GM12878 (cell line): ENCODE measurements around the gene EHD1. TPM values are rescaled to one million over a fixed set of nuclear protein-coding genes. Genes with fewer than 3 reads are reported as not detected.

ENCODE experiments used
- ATAC-seq: fragments of 200-7000 bp; cut with Tn5 transposase; 3 replicates; pipeline ENCODE4 v1.9.1; 2020; ENCODE audit warnings: mild to moderate bottlenecking, moderate library complexity
- BruUV-seq: library from RNA; stranded (reverse); fragments of 400-500 nt; replicated peaks from 2 replicates; lab custom pipeline; 2021; lab: Mats Ljungman, UMichigan
- CTCF ChIA-PET: fragments of 300-600 bp; sonication (Branson Sonifier 250); formaldehyde crosslinking; extraction: SDS; loops from one replicate; lab custom pipeline; 2021; ENCODE audit warnings: inconsistent platforms; lab: Yijun Ruan, JAX
- POLR2A ChIA-PET: fragments of 350-600 bp; formaldehyde crosslinking; extraction: SDS; loops from one replicate; lab custom pipeline; 2021; ENCODE audit warnings: inconsistent platforms; lab: Charles Lee
- RAD21 ChIA-PET: fragments of 300-600 bp; sonication (Branson Sonifier 250); formaldehyde crosslinking; loops from one replicate; lab custom pipeline; 2023; ENCODE audit warnings: antibody characterized with exemption; ENCODE audit not compliant: unreplicated experiment; lab: Charles Lee
- SMC1A ChIA-PET: fragments of 300-600 bp; sonication (Branson Sonifier 250); formaldehyde crosslinking; loops from one replicate; lab custom pipeline; 2023; ENCODE audit not compliant: unreplicated experiment, uncharacterized antibody; lab: Charles Lee
- DNase-seq: peaks from one replicate; pipeline ENCODE4 v3.0.0-alpha.2; 2011; ENCODE audit warnings: low read depth, low spot score
- FAIRE-seq: peaks from 3 replicates; lab custom pipeline; 2011; peaks lifted over from hg19 to GRCh38; lab: Jason Lieb, UNC
- H2AFZ ChIP-seq: 2 replicates; pipeline ENCODE4 v1.6.0; 2011; ENCODE audit warnings: low read depth, low read length, control low read depth; ENCODE audit not compliant: control insufficient read depth
- H3K27ac ChIP-seq: 2 replicates; pipeline ENCODE4 v1.5.1; 2011; ENCODE audit warnings: control low read depth; ENCODE audit not compliant: control insufficient read depth, insufficient read depth
- H3K27me3 ChIP-seq, 2 experiments: replicated peaks in 1 of 2; 2 replicates each; pipeline versions ENCODE4 v1.6.0 to v1.6.1; 2011; ENCODE audit warnings: low read length in 1 of 2; ENCODE audit not compliant: control insufficient read depth in 2 of 2, insufficient read depth in 2 of 2
- H3K36me3 ChIP-seq, 2 experiments: 2 replicates each; pipeline ENCODE4 v1.5.1; 2011; ENCODE audit warnings: low read length in 1 of 2; ENCODE audit not compliant: control insufficient read depth in 2 of 2, insufficient read depth in 2 of 2
- H3K4me1 ChIP-seq: 2 replicates; pipeline ENCODE4 v1.6.1; 2011; ENCODE audit warnings: mild to moderate bottlenecking, low read length, moderate library complexity, mixed read lengths; ENCODE audit not compliant: control insufficient read depth, insufficient read depth
- H3K4me2 ChIP-seq: 2 replicates; pipeline ENCODE4 v1.6.0; 2011; ENCODE audit warnings: control low read depth; ENCODE audit not compliant: control insufficient read depth, insufficient read depth
- H3K4me3 ChIP-seq: fragments of 200-600 bp; sonication (generic); 2 replicates; pipeline ENCODE4 v1.5.1; 2016
- H3K79me2 ChIP-seq: 2 replicates; pipeline ENCODE4 v1.6.0; 2011; ENCODE audit warnings: low read length; ENCODE audit not compliant: control insufficient read depth, insufficient read depth
- H3K9ac ChIP-seq: 2 replicates; pipeline ENCODE4 v1.8.0; 2011; ENCODE audit warnings: low read length, control low read depth, mixed read lengths; ENCODE audit not compliant: control insufficient read depth, insufficient read depth
- H3K9me3 ChIP-seq: replicated peaks from 3 replicates; pipeline ENCODE4 v1.5.1; 2011; ENCODE audit warnings: mild to moderate bottlenecking, low read length; ENCODE audit not compliant: control insufficient read depth, insufficient read depth
- H4K20me1 ChIP-seq: 2 replicates; pipeline ENCODE4 v1.6.0; 2011; ENCODE audit not compliant: control insufficient read depth, insufficient read depth
- ATF2 ChIP-seq: IDR thresholded peaks from 2 replicates; pipeline ENCODE4 v1.6.1; 2012; ENCODE audit warnings: low read length, inconsistent platforms
- E2F8 ChIP-seq: fragments of 450-650 bp; IDR thresholded peaks from 2 replicates; pipeline ENCODE4 v1.6.1; 2018; ENCODE audit warnings: mild to moderate bottlenecking, low read depth, moderate library complexity; ENCODE audit not compliant: partially characterized antibody
- EP300 ChIP-seq, 2 experiments: fragments of 150-350 bp in 1 of 2; IDR thresholded peaks; 2 replicates each; pipeline ENCODE4 v1.6.1; 2011 to 2012; ENCODE audit warnings: low read depth in 2 of 2, low read length in 2 of 2, borderline replicate concordance in 1 of 2, improper control_type of control experiment in 1 of 2, inconsistent platforms in 1 of 2; ENCODE audit not compliant: control insufficient read depth in 1 of 2
- GATAD2B ChIP-seq: fragments of 450-650 bp; conservative IDR thresholded peaks from 2 replicates; pipeline ENCODE4 v1.6.1; 2017; ENCODE audit warnings: low read depth, mild to moderate bottlenecking, moderate library complexity
- HDAC6 ChIP-seq: fragments of 200-600 bp; sonication (generic); IDR thresholded peaks from one replicate; pipeline ENCODE4 v1.8.0; 2017; ENCODE audit warnings: antibody characterized with exemption; ENCODE audit not compliant: unreplicated experiment
- IRF3 ChIP-seq: fragments of 450-650 bp; IDR thresholded peaks from 2 replicates; pipeline ENCODE4 v1.6.1; 2014; ENCODE audit warnings: mild to moderate bottlenecking
- KDM1A ChIP-seq: fragments of 200-600 bp; sonication (generic); IDR thresholded peaks from 2 replicates; pipeline ENCODE4 v1.6.1; 2016; ENCODE audit warnings: borderline replicate concordance
- POLR2AphosphoS2 ChIP-seq: IDR thresholded peaks from 2 replicates; pipeline ENCODE4 v1.6.1; 2011; ENCODE audit warnings: low read depth, mild to moderate bottlenecking, low read length, improper control_type of control experiment, moderate library complexity
- SIN3A ChIP-seq: IDR thresholded peaks from 2 replicates; pipeline ENCODE4 v1.6.1; 2012; ENCODE audit warnings: low read depth, low read length, improper control_type of control experiment
- SP1 ChIP-seq: IDR thresholded peaks from one replicate; pipeline ENCODE4 v1.6.1; 2011; ENCODE audit warnings: low read depth, low read length
- STAT1 ChIP-seq: fragments of 450-650 bp; conservative IDR thresholded peaks from 2 replicates; pipeline ENCODE4 v1.6.1; 2014; ENCODE audit warnings: antibody characterized with exemption, mild to moderate bottlenecking
- SUPT20H ChIP-seq: IDR thresholded peaks from 2 replicates; pipeline ENCODE4 v1.6.1; 2011; ENCODE audit warnings: low read depth, mild to moderate bottlenecking, low read length, moderate library complexity, borderline replicate concordance; ENCODE audit not compliant: control insufficient read depth
- SUZ12 ChIP-seq: fragments of 200-600 bp; sonication (generic); IDR thresholded peaks from one replicate; pipeline ENCODE4 v1.6.1; 2018; ENCODE audit warnings: antibody characterized with exemption, mild to moderate bottlenecking; ENCODE audit not compliant: unreplicated experiment
- YBX1 ChIP-seq: fragments of 450-650 bp; IDR thresholded peaks from 2 replicates; pipeline ENCODE4 v1.6.1; 2016; ENCODE audit warnings: antibody characterized with exemption
- ZNF274 ChIP-seq: IDR thresholded peaks from one replicate; pipeline ENCODE4 v1.8.0; 2011; ENCODE audit not compliant: insufficient read length, insufficient read depth
- ZNF384 ChIP-seq: IDR thresholded peaks from 2 replicates; pipeline ENCODE4 v1.6.1; 2012; ENCODE audit warnings: low read depth, mild to moderate bottlenecking, low read length, improper control_type of control experiment, borderline replicate concordance
- WGBS: methylation state at CpG from one replicate; pipeline ENCODE4 v1.1.6; 2016; ENCODE audit warnings: low lambda C conversion rate; ENCODE audit not compliant: insufficient replicate concordance, insufficient coverage; ENCODE audit errors: missing lambda C conversion rate; 5-methylcytosine and 5-hydroxymethylcytosine counted together
- in situ Hi-C: fragments of 300-500 bp; cut with MboI; formaldehyde crosslinking; loops from 9 replicates; pipeline ENCODE4 v1.14.3; 2018; ENCODE audit warnings: mixed read lengths
- intact Hi-C: fragments of 100-400 bp; cut with micrococcal nuclease; formaldehyde crosslinking; loops from one replicate; pipeline ENCODE4 v1.14.2; 2022; ENCODE audit not compliant: unreplicated experiment
- polyA plus RNA-seq, 11 experiments: library from polyadenylated mRNA; depleted of rRNA in 4 of 11; unstranded in 6 of 11; stranded (reverse) in 5 of 11; fragments of >200 nt; fragmentation: Nextera tagmentation in 4 of 11; fragmentation: Illumina TruSeq in 1 of 11; extraction: Ambion mirVana in 4 of 11; extraction: Trizol in 1 of 11; gene quantifications; 1 replicate in 1 of 11; 2 replicates in 10 of 11; pipeline versions ENCODE4 v1.2.1 to v1.2.3, GENCODE V29; 2011 to 2016; ENCODE audit warnings: inconsistent platforms in 2 of 11, missing spikeins in 2 of 11, low read depth in 1 of 11
- total RNA-seq, 4 experiments: library from RNA; depleted of rRNA in 3 of 4; stranded (reverse); fragments of >200 nt in 3 of 4; fragmentation: Illumina TruSeq in 1 of 4; extraction: Trizol in 1 of 4; gene quantifications; 2 replicates each; pipeline versions ENCODE4 v1.2.1 to v1.2.3, GENCODE V29; 2013 to 2021

EHD1 gene
- total and polyA plus RNA-seq, 10 of the 15 experiments (the other 5 are each of a cell fraction or from before 2014, with no cell fraction given): 1.0 to 165 (median 66.5) TPM

DNA sequence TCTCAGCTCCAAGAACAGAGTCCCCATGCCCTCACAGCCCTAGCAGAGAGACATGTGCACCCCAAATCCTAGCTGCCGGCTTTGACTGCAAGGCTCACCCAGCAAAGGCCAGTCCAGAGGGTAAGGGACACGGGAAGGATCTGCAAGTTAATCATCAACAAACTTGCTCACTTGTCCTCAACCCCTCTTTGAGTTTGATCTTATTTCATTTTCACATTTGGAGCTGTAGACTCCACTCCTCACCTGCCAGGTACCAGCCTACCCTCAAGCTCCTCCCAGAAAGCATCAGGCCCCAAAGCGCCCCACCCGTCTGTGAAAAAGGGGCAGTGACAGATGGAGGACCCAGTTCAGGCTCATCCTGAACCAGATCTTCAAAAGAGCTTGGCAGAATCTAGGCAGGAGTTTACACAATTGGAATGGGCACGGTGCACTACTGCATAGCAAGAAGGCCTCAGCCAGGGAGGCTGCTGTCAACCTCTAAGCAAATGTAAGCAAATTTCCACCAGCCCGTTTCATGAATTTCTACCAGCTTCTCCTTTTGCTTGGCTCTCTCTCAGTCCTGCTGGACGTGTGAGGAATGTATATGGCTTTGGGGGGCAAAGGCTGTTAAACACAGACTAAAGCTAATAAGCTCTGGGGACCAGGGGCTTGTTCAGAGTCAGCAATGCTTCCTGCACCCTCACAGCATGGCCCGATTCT lies 5.5 kb downstream of the EHD1 start:
- H3K4me3 ChIP-seq: peak overlapping the region; percentile 62
- no peak for FAIRE-seq
- peaks cover 14 to 31% of the 10 kb centered on the region in 2 experiments for H3K36me3 ChIP-seq
- TF ChIP-seq SP1: peak; percentile 6
- TF ChIP-seq SUPT20H: no peak
- TF ChIP-seq STAT1: no peak
- TF ChIP-seq GATAD2B: no peak
- TF ChIP-seq EP300 (IDR thresholded peaks at IDR 0.05; ENCODE audit: borderline replicate concordance in 1 of 2, control insufficient read depth in 1 of 2, low read depth in 2 of 2, low read length in 2 of 2): no peak
- TF ChIP-seq E2F8: no peak
- TF ChIP-seq ZNF384: no peak
- TF ChIP-seq KDM1A: no peak
- TF ChIP-seq ATF2: no peak
- no peak for TF ChIP-seq IRF3
- TF ChIP-seq HDAC6: no peak
- 0 out of 2 replicates have a peak, but pooled peaks have one; percentile 15 for TF ChIP-seq POLR2AphosphoS2
- TF ChIP-seq SIN3A: 0 out of 2 replicates have a peak, but pooled peaks have one; percentile 63
- TF ChIP-seq YBX1: no peak
- no peak for TF ChIP-seq SUZ12
- TF ChIP-seq ZNF274: no peak
- TF ChIP-seq, all 136 proteins: peak for 3
- SMC1A ChIA-PET: interaction anchor here (0.6 to 11.5 kb wide), 9 partner anchors 11 to 908 kb away, joined by 3 to 227 read pairs (median 4); partner anchors contain the start of genes AP5B1, BATF2 and VPS51
- DNase-seq (no peak), ATAC-seq (peak; percentile 2)
- H2AFZ ChIP-seq: no peak overlapping the region
- peak overlapping the region; percentile 83 for H3K4me2 ChIP-seq
- RAD21 ChIA-PET: interaction anchor here (0.6 to 12.5 kb wide), 10 partner anchors 9 to 627 kb away, joined by 3 to 253 read pairs (median 3); partner anchors contain the start of gene CDC42BPG
- peaks cover 96% of the 10 kb centered on the region for H3K79me2 ChIP-seq
- TSS peak; percentile 3 for BruUV-seq
- peak overlapping the region; percentile 35 for H3K27ac ChIP-seq
- H4K20me1 ChIP-seq: peaks cover 6% of the 10 kb centered on the region; the same call in 1 of the 2 replicates
- 27% methylated on average over 8 of the region's 8 CpGs for WGBS
- in situ Hi-C loops: no loop called here
- intact Hi-C loops: loop anchor here (10.0 kb wide), 1 partner anchor 842 kb away; the partner anchor contains the start of gene KAT5
- POLR2A ChIA-PET: interaction anchor here (0.5 to 19.9 kb wide), 5 partner anchors 14 to 100 kb away, joined by 3 to 620 read pairs (median 4); no protein-coding TSS in a partner anchor
- no peaks in the 10 kb centered on the region for H3K27me3 ChIP-seq
- H3K4me1 ChIP-seq: peaks cover 61% of the 10 kb centered on the region
- CTCF ChIA-PET: interaction anchor here (0.8 to 30.0 kb wide), 7 partner anchors 9 to 239 kb away, joined by 3 to 1208 read pairs (median 3); partner anchors contain the start of genes CDC42BPG and TM7SF2
- H3K9me3 ChIP-seq: no peaks in the 10 kb centered on the region
- peak overlapping the region; percentile 59 for H3K9ac ChIP-seq
